Measurements from ENCODE around the gene TM4SF18.

Gene TM4SF18

GRCh38 chr3:149319750-149320149 is 13.7 kb downstream of the TM4SF18 start:
- Histone ChIP-seq H3K36me3 (ENCODE audit: control insufficient read depth in 2 of 2, insufficient read depth in 1 of 2, low read length in 2 of 2) (no peaks in the 10 kb centered on the region), H3K27ac (ENCODE audit: extremely low read depth, low read depth, low read length) (no peak overlapping the region), H3K4me3 (ENCODE audit: low read depth, low read length) (no peak overlapping the region), H3K4me1 (ENCODE audit: control insufficient read depth, insufficient read depth, low read length) (no peaks in the 10 kb centered on the region), H3K9me3 (ENCODE audit: control insufficient read depth, insufficient read depth, low read depth, low read length) (no peaks in the 10 kb centered on the region)
- ChIA-PET POLR2A (no interaction called here), CTCF (no interaction called here)
- no peak for TF ChIP-seq IKZF3 (tag by site-specific recombination; IDR thresholded peaks at IDR 0.05)
- no peak for TF ChIP-seq ZNF473 (tag by site-specific recombination; IDR thresholded peaks at IDR 0.05)
- no peak for TF ChIP-seq ZNF10 (tag by site-specific recombination; IDR thresholded peaks at IDR 0.05)
- TF ChIP-seq ZNF837 (tag by site-specific recombination; IDR thresholded peaks at IDR 0.05): no peak
- TF ChIP-seq ZEB2 (tag by site-specific recombination; IDR thresholded peaks at IDR 0.05): no peak
- no peak for TF ChIP-seq BCL6B (tag by site-specific recombination; IDR thresholded peaks at IDR 0.05)
- no peak for TF ChIP-seq ZNF660 (tag by site-specific recombination; IDR thresholded peaks at IDR 0.05)
- TF ChIP-seq ZNF692 (tag by site-specific recombination; IDR thresholded peaks at IDR 0.05): no peak
- no peak for TF ChIP-seq ZNF645 (tag by site-specific recombination; IDR thresholded peaks at IDR 0.05)
- no peak for TF ChIP-seq ZFP37 (tag by site-specific recombination; IDR thresholded peaks at IDR 0.05)
- no peak for TF ChIP-seq ZNF184 (tag by site-specific recombination; IDR thresholded peaks at IDR 0.05)
- no peak for TF ChIP-seq ZNF530 (tag by site-specific recombination; IDR thresholded peaks at IDR 0.05; ENCODE audit: low read depth)

- TF ChIP-seq ZNF37A (tag by site-specific recombination; IDR thresholded peaks at IDR 0.05) (no peak), PRDM1 (tag by site-specific recombination; IDR thresholded peaks at IDR 0.05) (no peak), OSR2 (tag by site-specific recombination; IDR thresholded peaks at IDR 0.05) (no peak), ZNF530 (tag by site-specific recombination; IDR thresholded peaks at IDR 0.05; ENCODE audit: low read depth) (no peak), PRDM6 (tag by site-specific recombination; IDR thresholded peaks at IDR 0.05) (no peak), ZNF239 (tag by site-specific recombination; IDR thresholded peaks at IDR 0.05) (no peak), ZNF791 (tag by site-specific recombination; IDR thresholded peaks at IDR 0.05) (no peak), GLIS2 (tag by site-specific recombination; IDR thresholded peaks at IDR 0.05) (no peak), OVOL3 (tag by site-specific recombination; IDR thresholded peaks at IDR 0.05) (no peak), ZNF501 (tag by site-specific recombination; IDR thresholded peaks at IDR 0.05) (no peak), ZNF623 (tag by site-specific recombination; IDR thresholded peaks at IDR 0.05) (no peak), ZBTB48 (tag by site-specific recombination; IDR thresholded peaks at IDR 0.05) (no peak)
- Histone ChIP-seq H3K27ac (ENCODE audit: extremely low read depth, low read depth, low read length) (no peak overlapping the region), H3K4me1 (ENCODE audit: control insufficient read depth, insufficient read depth, low read length) (no peaks in the 10 kb centered on the region), H3K4me3 (ENCODE audit: low read depth, low read length) (no peak overlapping the region), H3K9me3 (ENCODE audit: control insufficient read depth, insufficient read depth, low read depth, low read length) (no peaks in the 10 kb centered on the region), H3K36me3 (ENCODE audit: control insufficient read depth in 2 of 2, insufficient read depth in 1 of 2, low read length in 2 of 2) (no peaks in the 10 kb centered on the region)
- CTCF ChIA-PET: no interaction called here
- POLR2A ChIA-PET: no interaction called here
These were observed 16.4 kb downstream of the TM4SF18 start for GRCh38 chr3:149317072-149317471.

Measured in HEK293 (cell line).